Pulmonary artery endothelial cell (primary cell): ENCODE data around the gene CCDC54. TPM values are rescaled to one million over a fixed set of nuclear protein-coding genes. Genes with fewer than 3 reads are reported as not detected.
A peak's percentile ranks its signal among the peaks of the same experiment; 100 is the strongest.
"Not testable (repeated sequence)": the region's sequence is repeated elsewhere in the genome, so short reads cannot be mapped to it uniquely, and the experiment has no call there.

ENCODE experiments used
- DNase-seq: peaks from one replicate; pipeline ENCODE4 v3.0.0-alpha.2; 2011; ENCODE audit warnings: low read depth, low spot score
- total RNA-seq: library from RNA; depleted of rRNA; stranded (reverse); fragments of >200 nt; gene quantifications from 2 replicates; pipeline ENCODE4 v1.2.3, GENCODE V29; 2014

The CCDC54 gene
- not detected in 2 replicates for total RNA-seq

DNA sequence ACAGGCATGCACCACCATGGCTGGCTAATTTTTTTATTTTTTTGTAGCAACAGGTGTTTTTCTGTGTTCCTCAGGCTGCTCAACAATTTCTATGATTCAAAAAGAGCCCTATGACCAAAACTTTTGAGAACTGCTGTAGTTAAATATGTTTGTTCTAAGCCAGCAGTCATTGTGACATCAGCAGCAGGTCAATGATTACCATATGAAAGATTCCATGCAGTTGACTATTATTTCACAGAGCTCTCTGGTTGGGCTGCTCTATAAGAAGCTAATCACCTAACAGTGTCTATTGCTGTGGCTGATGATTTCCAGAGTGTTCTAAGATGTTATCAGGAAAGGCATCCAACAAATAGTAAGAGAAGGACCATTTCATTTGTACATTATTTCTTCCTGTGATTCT lies at the start of gene CCDC54:
Gene CCDC54 (plus strand): TSS at position 289 of the 400 bp plus-strand sequence. CDS start 149 bp downstream, outside the sequence.
- no peak for DNase-seq

- DNase-seq = no peak
Observed at GRCh38 chr3:107328069-107328468, 49.2 kb upstream of the CCDC54 start.

DNA sequence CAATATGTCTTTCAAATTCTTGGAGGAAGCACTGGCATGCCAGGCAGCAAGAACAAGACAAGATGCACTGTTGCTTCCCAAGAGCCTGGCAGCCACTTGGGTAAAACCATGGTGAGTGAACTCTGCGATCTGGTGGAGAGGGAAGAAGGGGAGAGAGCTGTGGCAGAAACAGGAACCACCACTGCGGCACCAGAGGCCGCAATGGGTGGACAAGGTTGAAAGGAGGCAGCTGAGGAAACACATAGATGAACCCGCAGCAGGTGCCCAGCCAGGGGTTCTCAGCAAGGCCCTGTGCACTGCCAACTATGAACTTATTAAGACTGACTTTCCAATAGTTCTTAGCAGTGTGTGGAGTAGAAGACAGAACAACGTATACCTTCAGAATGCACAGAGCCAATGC lies 48.2 kb upstream of the CCDC54 start:
- DNase-seq = no peak

DNA sequence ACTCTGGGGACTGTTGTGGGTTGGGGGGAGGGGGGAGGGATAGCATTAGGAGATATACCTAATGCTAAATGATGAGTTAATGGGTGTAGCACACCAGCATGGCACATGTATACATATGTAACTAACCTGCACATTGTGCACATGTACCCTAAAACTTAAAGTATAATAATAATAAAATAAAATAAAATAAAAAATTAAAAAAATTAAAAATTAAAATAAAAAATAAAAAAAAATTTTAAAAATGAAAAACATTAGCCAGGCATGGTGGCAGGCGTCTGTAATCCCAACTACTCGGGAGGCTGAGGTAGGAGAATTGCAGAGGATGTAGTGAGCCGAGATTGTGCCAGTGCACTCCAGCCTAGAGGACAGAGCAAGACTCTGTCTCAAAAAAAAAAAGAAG lies 37.5 kb upstream of the CCDC54 start:
- not testable (repeated sequence) for DNase-seq

DNA sequence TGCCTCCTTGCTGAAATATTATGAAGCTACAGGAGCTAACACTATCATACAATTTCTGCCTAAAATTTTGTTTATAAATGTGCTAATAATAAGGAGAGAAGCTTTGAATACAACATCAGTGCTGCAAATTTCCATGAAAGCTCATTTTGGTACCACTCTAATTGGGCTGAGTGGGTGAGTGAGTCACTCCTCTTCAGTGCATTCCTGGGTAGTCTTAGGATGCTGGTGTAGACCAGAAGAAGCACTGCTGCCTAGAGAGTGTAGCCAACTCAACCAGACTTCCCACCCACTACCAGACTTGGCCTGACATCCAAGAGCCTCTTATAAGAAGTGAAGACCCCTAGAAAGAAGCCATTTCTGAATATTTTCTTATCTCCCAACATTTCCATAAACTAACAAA lies 32.5 kb upstream of the CCDC54 start:
- no peak for DNase-seq

DNA sequence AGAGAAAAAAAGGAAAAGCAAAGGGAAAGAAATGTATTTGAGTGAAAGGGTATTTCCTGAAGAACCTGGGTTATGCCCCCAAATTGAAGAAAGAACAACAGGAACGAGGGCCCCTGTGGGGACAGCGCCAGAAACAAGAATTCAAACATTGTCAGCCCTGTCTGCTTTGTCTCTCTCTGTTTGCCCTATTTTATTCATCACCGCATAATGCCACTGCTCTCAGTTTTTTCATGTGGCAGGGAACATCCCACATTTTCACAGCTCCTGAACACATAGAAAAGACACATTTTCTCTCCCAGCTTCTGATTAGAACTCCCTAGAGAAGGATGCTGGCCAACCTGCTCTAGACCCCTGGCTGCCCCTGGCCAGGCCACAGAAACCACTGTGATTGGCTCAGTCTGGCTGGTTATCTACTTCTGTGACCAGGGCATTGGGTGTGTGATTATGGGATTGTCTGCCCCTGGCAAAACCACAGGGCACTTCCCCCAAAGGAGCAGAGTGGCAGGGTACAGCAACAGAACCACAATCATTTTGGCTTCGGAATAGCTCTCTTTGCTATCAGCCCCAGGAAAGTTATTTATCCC lies 31.3 kb upstream of the CCDC54 start:
- no peak for DNase-seq

- DNase-seq = no peak
Observed at GRCh38 chr3:107346564-107346963, 30.7 kb upstream of the CCDC54 start.

- peak; percentile 5 for DNase-seq
Observed at GRCh38 chr3:107347751-107348150, 29.5 kb upstream of the CCDC54 start.

- no peak for DNase-seq
Observed at GRCh38 chr3:107356706-107357105, 20.5 kb upstream of the CCDC54 start.

GRCh38 chr3:107361633-107362032 lies 15.6 kb upstream of the CCDC54 start:
- no peak for DNase-seq

DNA sequence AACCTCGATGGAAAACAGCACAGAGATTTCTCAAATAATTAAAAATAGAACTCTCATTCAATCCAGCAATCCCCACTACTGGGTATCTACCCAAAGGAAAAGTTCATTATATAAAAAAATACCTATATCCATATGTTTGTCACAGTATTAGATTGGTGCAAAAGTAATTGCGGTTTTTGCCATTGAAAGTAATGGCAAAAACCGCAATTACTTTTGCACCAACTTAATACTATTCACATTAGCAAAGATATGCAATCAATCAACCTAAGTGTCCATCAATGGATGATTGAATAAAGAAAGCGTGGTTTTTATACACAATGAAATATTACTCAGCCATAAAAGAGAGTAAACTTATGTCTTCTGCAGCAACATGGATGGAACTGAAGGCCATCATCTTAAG lies 12.2 kb upstream of the CCDC54 start:
- no peak for DNase-seq

DNA sequence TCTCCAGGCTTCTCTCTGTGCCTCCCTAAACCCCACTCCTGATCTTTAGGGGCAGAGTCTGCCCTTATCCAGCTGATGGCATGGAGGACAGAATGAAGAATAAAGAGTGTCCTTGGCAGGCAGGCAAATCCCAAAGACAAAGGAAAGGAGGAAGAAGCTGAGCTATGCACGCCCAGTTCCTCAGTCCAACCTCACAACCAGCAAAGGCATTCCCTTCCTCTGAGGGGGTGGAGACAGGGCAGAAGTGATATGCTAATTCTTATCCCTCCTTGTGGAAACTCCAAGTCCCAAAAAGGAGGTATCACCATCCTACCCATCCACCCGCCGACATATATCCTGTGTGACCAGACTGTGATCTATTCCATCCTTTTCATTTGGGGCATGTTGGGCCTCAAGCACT lies 10.5 kb upstream of the CCDC54 start:
- no peak for DNase-seq

DNA sequence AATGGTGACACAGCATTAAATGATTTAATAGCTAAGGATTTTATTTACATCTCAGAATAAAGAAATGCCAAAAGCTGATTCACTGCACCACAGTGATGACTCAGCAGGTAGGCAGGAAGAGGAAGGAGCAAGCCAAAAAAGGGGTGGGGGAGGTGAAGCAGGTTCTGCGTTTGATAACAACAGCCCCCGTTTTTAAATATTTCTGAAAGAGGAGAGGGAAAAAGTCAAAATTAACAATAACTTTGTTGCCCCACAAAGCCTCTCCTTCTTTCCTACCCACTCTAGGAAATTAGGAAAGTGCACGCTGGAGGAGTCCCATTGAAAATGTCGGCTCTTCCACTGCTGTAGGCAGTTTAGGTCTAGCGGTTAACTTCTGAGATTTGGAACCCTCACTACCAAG lies 9.9 kb upstream of the CCDC54 start:
- no peak for DNase-seq

DNA sequence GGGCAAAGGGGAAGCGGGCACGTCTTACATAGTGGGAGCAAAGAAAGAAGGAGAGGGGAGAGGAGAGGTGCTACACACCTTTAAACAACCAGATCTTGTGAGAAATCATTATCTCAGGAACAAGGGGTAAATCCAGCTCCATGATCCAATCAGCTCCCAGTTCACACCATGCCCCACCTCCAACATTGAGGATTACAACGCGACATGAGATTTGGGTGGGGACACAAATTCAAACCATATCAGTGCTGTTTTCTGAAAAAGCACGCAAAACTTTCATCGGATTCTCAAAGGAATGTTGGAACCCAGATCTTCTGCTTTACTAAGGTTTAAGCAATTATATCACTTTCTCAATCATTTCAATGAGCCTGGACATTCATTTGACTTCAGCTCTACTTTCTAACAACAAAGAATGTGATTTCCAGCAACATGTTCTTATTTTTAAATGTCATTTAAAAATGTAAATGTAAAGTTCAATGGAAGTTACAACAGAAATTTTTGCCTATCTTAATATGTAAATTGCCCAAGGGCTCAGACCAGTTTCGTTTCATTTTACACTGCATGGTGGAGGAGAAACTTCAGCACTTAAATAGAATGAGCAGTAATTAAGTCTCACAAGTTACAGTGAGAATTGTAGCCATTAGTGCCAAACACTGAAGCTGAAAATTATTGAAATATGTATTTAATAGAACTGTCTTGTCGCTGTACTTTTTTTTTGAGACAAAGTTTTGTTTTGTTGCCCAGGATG lies 8.4 kb upstream of the CCDC54 start:
- DNase-seq = no peak

- DNase-seq = no peak
Observed at GRCh38 chr3:107369791-107370190, 7.4 kb upstream of the CCDC54 start.

DNA sequence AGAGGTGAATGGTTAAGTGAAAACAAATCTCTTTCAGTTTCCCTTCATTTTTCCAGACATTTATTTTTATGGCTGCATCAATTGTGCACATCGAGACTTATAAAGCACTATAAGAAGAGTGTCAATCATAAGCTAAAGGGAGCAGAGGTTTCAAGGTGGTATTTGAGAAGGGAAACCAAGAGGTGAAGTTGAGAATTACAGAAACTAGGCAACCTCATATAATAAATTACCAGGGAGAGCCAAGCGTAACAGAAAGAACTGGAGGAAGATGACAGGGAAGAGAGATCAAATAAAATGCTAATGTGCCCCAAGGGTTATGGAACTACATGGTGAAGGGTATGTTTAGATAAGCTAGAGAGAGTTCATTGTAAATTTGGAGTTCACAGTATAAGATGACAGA lies 6.3 kb upstream of the CCDC54 start:
- DNase-seq = no peak

DNA sequence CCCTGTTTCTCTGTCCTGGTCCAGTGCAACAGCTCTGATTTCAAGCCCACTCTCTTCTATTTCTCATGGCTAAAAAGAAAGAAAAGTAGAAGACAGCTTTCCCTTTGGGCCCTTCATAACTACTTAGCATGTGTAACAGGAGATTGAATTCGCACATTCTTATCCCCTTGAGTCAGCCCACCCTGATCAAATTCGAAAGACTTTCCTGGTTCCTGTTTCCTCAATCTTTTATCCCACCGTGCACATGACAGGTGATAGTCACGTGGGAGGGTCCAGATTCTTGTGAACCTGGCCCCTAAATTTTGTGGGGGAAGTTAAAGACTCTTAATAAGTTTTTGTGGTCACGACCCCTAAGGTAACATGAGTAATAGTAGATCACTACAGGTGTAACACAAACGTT lies 4.7 kb upstream of the CCDC54 start:
- no peak for DNase-seq

- no peak for DNase-seq
Observed at GRCh38 chr3:107373896-107374295, 3.3 kb upstream of the CCDC54 start.

- no peak for DNase-seq
Observed at GRCh38 chr3:107375682-107376081, 1.6 kb upstream of the CCDC54 start.

GRCh38 chr3:107382631-107383030 lies 5.4 kb downstream of the CCDC54 start:
- no peak for DNase-seq

GRCh38 chr3:107384428-107384827 lies 7.2 kb downstream of the CCDC54 start:
- DNase-seq = no peak

DNA sequence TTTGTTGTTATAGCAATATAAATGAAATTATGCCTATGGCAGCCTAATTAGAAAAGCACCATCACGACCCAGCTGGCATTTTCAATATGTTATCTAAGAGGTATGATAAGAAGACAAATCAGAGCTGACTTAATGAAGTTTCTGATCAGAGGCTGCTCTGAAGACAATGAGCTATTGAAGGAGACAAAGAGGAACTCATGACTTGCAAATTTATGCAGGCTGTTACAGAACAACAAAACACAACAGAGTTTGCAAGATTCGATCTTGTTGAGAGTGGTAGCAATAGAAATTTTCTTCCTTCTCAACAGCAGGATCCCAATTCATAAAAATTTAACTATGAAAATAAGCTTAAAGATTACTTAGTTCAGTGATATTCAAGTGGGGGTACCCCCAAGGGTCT lies 7.7 kb downstream of the CCDC54 start:
- DNase-seq = no peak

DNA sequence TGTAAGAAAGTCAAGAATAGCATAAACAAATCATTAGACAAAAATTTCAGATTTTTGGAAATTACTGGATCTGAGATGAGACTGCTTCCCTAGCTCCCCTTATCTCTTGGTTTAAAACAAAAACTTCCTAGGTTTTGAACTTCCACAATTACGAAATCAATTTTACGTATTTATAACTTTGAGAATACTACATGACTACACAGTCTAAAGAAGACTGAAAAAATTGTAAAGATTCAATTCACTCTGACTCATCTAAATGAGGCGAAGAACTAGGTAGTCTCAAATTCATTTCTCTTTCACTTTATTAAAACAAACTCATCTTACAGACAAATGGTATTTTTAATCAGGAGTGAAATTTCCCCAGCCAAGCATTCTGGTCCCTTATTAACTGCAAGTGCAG lies 10.3 kb downstream of the CCDC54 start:
- no peak for DNase-seq
